ENCODE data around the gene TAF13.
"Not testable (repeated sequence)": the region's sequence is repeated elsewhere in the genome, so short reads cannot be mapped to it uniquely, and the experiment has no call there.

Gene TAF13

DNA sequence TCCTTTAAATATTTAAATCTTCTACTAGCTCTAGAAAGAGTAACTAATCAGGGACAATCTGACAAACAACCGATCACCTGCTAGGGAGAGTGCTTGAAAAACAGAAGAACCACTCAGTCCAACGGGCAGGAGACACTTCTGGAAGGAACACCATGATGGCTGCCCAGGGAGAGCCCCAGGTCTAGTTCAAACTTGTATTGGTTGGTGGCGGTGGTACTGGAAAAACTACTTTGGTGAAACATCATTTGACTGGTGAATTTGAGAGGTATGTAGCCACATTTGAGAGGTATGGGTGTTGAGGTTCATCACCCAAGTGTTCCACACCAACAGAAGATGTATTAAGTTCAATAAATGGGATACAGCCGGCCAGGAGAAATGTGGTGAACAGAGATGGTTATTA is 29.1 kb downstream of the TAF13 start:
- DNase-seq (ENCODE audit: low spot score) = no peak

- DNase-seq (ENCODE audit: low spot score) = no peak
Observed at GRCh38 chr1:109045595-109045994, 30.2 kb downstream of the TAF13 start.

DNA sequence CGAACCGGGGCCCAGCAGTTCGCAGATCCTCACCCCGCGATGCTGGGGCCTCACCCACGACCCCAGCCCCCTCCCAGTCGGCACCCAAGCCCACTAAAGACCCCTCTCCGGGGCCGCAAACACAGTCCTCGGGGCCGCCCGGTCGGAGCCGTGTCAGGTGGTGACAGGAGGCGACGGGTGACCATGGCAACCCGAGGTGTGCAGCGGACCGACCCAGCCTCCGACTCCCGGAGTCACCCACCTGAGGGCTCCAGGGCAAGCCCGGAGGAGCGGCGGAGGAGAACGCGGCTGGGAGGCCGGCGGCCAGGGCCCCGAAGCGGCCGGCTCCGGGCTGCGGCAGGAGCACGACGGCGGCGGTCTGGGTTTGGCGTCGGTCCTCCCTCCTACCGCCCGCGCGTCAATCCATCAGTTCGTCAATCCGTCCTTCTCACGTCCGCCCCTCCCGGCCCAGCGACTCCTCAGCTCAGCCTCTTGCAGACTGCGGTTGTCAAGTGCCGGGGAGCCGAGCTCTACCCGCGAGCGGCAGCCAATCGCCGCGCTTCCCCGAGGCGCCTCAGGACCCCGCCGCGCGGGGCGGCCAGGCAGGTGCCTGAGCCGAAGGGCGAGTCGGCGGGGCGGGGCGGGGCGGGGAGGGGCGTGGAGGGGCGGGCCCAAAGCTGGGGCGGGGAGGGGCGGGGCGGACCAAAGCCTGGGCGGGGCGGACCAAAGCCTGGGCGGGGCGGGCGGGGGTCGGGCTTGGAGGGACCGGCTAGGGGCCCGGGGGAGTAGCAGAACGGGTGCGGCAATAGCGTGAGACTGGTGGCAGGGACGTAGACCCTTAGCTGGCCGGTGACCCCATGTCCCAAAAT is 34.0 kb downstream of the TAF13 start, which contains the start of gene WDR47:
Gene WDR47 (minus strand): TSS at position 482 of the 848 bp plus-strand sequence. CDS start 18,590 bp downstream, outside the sequence.
- peak; percentile 94 for DNase-seq (ENCODE audit: low spot score)

- DNase-seq (ENCODE audit: low spot score) = peak; percentile 17
Observed at GRCh38 chr1:109040989-109041620, 34.7 kb downstream of the TAF13 start.

DNA sequence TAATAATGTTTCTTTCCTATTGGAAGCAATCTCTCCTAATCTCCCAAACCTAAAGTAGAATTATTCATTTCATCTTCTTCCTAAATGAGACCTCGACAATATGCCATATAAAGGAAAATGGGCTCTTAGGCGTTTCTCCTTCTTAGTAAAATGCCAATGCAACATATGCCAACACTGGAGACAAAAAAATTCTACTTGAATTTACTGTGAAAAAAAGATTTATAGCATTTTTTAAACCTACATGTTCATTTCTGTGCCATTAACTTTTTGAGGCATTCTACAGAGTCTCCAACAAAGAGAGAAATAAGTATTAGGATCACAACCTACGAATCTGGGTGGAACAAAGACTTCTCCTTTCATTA is 35.2 kb downstream of the TAF13 start:
- peak; percentile 47 for DNase-seq (ENCODE audit: low spot score)

DNA sequence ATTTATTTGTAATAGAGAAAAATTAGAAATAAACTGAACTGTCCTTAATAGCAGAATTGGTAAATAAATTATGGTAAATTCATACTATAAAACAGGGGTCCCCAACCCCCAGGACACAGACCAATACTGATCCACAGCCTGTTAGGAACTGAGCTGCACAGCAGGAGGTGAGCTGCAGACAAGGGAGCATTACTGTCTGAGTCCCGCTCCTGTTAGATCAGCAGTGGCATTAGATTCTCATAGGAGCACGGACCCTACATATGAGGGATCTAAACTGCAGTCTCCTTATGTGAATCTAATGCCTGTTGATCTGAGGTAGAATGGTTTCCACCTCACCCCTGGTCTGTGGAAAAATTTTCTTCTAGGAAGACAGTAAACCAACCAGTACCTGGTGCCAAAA is 41.4 kb downstream of the TAF13 start:
- DNase-seq (ENCODE audit: low spot score) = no peak

DNA sequence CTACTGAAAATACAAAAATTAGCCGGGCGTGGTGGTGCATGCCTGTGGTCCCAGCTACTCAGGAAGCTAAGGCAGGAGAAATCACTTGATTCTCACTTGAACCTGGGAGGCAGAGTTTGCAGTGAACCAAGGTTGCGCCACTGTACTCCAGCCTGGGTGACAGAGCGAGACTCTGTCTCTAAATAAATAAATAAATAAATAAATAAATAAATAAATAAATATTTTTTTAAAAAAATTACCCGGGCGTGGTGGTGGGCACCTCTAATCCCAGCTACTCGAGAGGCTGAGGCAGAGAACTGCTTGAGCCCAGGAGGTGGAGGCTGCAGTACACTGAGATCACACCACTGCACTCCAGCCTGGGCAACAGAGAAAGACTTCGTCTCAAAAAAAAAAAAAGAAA is 46.3 kb downstream of the TAF13 start:
- not testable (repeated sequence) for DNase-seq (ENCODE audit: low spot score)

GRCh38 chr1:109027841-109028240 is 48.0 kb downstream of the TAF13 start:
- DNase-seq (ENCODE audit: low spot score) = no peak

- no peak for DNase-seq (ENCODE audit: low spot score)
Observed at GRCh38 chr1:109025694-109026093, 50.1 kb downstream of the TAF13 start.

DNA sequence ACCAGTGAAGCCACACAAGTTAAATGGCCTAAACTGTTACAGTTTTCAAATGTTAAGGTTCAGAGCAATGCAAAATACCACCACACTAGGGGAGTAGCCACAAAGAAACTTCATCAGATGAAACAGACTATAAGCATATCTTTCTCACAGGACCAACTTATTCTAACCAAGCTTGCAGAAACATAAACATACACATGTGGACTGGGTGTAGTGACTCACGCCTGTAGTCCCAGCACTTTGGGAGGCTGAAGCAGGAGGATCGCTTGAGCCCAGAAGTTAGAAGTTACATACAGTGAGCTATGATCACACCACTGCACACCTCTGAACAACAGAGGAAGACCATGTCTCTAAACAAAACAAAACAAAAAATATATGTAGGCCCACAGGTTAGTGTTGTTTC is 51.2 kb downstream of the TAF13 start:
- no peak for DNase-seq (ENCODE audit: low spot score)

- DNase-seq (ENCODE audit: low spot score) = peak; percentile 21
Observed at GRCh38 chr1:109020693-109021257, 55.0 kb downstream of the TAF13 start.

GRCh38 chr1:109017719-109018118 is 58.1 kb downstream of the TAF13 start:
- not testable (repeated sequence) for DNase-seq (ENCODE audit: low spot score)

- no peak for DNase-seq (ENCODE audit: low spot score)
Observed at GRCh38 chr1:109017134-109017533, 58.7 kb downstream of the TAF13 start.
